GM21717 (cell line): ENCODE data around the gene SMIM41.

Experiments
- ATAC-seq: cut with Tn5 transposase; IDR thresholded peaks from one replicate; pipeline ENCODE4 v1.9.1; 2021; ENCODE audit warnings: mild to moderate bottlenecking, moderate library complexity; ENCODE audit not compliant: unreplicated experiment

Gene SMIM41

DNA sequence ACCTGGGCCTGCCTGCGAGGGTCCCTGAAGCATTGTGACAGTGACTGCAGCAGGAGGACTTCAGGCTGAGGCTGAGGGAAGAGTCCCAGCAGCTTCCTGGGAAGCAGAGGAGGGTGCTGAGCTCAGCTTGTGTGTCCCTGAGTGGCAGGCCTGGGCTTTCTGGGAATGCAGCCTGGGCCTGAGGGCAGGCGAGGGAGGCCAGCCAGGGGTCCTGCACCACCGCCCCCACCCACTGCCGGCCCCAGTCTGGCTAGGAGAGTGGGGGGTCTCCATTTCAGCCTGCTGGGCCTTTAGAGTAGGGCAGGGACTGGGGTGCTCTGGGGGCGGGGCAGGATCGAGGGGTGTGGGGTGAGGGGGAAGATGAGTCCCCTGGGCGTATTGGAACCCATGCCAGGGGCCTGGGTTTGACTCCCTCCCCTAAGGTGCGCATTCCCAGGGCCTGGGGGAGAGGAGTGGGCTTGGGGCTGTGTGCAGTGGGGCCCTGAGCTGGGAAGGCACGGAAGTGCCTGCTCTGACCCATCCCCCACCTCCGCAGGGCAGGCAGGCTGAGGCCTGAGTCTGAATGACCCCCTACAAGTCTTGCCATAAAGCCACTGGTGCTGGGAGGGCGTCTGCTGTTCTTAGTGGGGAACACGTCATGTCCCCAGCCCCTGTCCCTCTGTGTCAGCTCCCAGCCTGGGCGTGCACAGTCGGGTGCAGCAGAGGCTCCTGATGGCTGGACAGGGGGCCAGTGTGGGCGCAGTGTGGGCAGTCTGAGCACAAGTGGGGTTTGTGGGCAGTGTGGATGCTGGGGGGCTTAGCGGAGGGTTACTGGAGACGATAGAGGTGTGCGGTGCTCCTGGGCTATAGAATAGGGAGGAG lies 66.0 kb downstream of the SMIM41 start:
- ATAC-seq: no peak

DNA sequence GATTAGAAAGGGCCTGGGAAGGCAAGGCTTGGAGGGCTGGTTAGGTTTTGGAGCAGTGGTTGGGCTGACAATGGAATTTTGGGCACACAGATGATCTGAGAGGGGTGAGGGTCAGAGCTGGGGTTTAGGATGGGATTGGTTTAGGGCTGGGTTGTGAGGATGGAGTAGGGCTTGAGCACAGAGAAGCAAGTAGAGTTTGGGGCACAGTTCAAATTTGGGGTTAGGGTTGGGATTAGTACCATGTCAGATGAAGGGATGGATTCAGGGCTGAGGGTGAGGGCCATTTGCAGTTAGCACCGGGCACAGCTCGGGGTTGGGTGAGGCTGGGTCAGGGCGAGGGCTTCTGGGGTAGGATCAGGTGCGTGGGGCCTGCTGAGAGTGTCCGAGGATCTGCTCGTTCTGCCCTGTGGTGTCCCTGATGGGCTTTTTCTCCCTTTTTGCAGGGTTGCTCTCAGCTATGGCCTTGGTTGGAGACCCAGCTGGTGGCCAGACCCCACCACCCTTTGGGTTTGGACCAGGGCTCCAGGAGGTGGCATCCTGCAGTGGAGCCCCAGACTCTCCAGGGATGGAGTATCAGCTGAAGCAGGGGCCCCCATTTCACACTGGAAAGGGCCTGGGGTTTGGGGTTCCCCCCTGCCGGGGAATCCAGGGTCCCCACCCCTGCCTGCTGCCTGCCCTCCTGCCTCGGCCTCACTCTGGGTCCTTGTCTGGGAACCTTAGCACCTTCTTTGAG lies 66.8 kb downstream of the SMIM41 start:
- no peak for ATAC-seq

DNA sequence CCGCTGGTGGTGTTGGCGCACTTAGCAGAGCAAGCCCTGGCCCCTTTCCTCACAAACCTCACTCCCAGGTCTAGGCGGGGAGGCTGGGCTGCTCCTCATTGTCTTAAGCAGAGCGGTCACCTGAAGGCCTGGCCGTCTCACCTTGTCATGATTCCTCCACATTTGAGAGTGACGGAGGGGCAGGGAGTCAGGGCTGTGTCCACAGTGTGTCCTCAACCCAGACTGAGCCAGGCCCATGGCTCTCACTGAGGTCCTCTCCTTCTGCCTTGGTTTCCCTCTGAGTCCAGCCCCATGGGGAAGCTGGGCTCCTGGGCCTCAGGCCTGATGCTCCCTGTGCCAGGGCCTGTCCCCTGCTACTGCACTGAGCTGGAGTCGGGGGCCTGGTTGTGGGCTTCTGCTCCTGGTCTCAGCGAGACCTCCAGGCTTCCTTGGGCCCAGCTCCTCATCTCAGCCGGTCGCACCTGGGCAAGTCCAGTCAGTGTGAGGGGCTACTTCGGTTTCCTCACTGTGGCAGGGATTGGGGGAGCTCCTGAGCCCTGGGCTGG lies 67.4 kb downstream of the SMIM41 start:
- ATAC-seq: no peak

DNA sequence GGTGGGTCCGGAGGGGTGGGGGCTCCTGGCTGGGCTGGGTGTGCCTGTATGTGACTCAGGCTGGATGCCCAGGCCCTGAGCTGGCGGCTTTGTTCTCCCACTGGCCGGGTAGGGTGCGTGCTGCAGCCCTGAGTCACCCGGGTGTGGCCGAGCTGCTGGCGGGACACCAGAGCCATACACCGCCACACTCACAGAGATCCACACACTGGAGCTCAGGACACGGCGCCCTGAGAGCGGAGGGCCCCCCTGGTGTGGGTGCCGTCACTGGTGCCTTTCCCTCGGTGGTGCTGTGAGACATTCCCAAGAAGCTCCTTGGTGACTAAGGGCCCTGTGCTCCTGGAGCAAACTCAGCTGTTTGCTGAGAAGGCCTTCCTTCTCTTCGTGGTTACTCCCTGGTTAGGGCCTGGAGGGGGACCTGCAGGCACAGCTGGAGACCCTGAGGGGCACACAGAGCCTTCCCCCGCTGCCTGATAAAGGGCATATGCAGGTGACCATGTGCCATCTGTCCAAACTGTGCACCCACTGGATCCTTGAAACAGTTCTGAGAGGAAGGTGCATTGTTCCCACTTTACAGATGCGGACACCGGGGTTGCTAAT lies 68.0 kb downstream of the SMIM41 start:
- ATAC-seq: no peak

DNA sequence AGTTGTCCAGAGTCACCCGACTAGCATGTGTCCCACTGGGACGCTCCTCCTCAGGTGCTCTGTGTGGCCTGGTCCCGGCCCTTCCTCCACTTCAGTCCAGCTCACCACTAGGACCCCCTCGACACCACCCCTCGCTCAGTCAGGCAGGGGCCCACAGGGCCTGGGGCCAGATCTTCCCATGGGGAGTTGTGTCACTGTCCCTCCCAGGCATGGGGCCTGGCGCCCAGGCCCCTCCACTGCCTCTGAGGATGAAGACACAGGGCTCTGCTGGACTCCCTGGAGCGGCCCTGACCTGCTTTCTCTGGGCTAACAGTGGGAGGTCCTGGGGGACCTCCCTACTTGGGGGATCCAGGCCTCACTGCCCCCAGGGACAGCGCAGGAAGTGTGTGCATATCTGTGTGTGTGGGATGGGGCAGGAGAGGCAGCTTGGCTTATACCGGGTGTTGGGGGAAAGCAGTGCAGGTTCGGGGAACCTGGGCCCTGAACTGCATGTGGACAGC lies 68.5 kb downstream of the SMIM41 start:
- no peak for ATAC-seq

- ATAC-seq: no peak
These were observed 69.1 kb downstream of the SMIM41 start for GRCh38 chr12:52148464-52149181.

GRCh38 chr12:52149182-52149641 lies 69.7 kb downstream of the SMIM41 start:
- no peak for ATAC-seq

- ATAC-seq: no peak
These were observed 70.2 kb downstream of the SMIM41 start for GRCh38 chr12:52149651-52150241.

- no peak for ATAC-seq
These were observed 71.8 kb downstream of the SMIM41 start for GRCh38 chr12:52151153-52151836.

DNA sequence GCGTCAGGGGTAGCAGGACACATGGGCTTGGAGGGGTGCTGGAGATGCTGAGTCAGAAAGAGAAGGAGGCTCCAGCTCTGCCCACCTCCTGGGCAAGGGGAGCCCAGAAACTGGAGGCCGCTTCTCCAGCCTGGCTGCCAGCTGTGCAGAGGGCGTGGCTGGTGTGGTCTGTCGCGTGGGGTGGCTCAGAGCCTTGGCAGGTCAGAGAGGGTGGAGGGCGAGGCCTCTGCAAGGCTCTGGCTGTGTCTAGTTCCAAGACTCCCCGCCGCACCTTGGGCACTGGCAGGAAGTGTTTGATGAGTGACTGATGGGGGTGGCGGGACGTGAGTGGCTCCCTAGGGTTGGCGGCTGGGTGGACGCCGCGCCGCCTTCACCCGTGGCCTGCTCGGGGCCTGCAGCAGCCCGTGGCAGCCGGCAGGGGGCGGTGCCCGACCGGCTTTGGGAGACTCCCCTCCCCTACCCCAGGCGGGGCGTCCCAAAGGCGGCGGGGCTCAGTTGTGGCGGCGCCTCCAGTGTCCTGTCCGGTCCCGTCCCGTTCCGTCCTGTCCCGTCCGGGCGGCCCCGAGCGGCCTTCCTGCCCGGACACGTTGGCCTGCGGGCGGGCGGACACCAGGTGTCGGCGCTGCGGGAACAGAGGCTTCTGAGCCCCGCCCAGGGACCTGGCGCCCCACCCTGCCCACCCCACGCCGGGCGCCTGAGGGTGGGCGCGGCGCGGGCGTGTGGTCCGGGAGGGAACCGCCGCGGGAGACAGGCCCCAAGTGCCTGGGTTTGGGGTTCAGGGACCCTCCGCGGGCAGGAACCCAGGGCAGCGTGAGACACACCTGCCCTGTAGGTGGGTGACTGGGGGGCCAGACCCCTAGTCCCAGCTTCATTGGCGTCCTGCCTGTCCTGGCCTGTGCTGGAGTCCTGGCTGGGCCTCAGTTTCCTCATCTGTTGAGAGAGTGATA lies 72.6 kb downstream of the SMIM41 start:
- ATAC-seq: no peak

- no peak for ATAC-seq
These were observed 73.4 kb downstream of the SMIM41 start for GRCh38 chr12:52152905-52153317.

GRCh38 chr12:52155048-52155868 lies 75.8 kb downstream of the SMIM41 start:
- ATAC-seq: no peak

- ATAC-seq: no peak
These were observed 76.8 kb downstream of the SMIM41 start for GRCh38 chr12:52156311-52156710.

DNA sequence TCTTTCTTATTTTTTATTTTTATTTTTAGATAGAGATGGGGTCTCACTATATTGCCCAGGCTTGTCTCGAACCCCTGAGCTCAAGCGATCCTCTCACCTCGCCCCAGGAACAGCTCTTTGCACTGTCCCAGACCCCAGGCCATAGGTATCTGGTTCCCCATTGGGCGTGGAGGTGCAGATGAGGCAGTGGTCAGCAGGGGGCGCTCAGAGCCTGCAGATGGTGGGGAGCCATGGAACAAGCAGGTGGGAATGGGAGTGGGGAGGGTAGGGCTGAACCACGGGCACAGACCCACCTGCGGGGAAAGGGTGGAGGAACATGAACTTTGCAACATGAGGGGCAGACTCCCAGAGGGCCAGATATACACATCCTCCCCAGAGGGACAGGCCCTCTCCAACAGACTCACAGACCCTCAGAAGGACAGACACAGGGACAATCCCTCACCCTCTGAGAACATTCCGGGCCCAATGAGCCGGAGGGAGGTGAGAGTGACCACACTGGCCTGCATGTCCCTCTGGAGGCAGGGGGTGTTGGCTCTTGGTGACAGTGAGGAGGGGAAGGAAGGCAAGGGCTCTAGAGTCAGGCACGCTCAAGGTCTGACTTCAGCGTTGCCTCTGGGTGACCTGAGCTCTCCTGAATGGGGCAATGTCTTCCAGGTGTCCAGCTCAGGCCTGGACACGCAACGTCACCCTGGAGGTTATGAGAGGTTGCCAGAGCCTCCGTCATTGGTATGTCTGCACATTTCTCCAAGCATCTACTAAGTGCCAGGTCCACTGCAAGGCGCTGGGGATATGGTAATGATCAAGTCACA lies 77.5 kb downstream of the SMIM41 start:
- ATAC-seq: no peak

GRCh38 chr12:52157566-52158150 lies 78.2 kb downstream of the SMIM41 start:
- no peak for ATAC-seq
